HG02885 (cell line): ENCODE data around the gene TTYH3.

Experiments used
- ATAC-seq: cut with Tn5 transposase; IDR thresholded peaks from one replicate; pipeline ENCODE4 v1.9.1; 2021; ENCODE audit warnings: mild to moderate bottlenecking; ENCODE audit not compliant: unreplicated experiment, poor library complexity

Gene TTYH3

DNA sequence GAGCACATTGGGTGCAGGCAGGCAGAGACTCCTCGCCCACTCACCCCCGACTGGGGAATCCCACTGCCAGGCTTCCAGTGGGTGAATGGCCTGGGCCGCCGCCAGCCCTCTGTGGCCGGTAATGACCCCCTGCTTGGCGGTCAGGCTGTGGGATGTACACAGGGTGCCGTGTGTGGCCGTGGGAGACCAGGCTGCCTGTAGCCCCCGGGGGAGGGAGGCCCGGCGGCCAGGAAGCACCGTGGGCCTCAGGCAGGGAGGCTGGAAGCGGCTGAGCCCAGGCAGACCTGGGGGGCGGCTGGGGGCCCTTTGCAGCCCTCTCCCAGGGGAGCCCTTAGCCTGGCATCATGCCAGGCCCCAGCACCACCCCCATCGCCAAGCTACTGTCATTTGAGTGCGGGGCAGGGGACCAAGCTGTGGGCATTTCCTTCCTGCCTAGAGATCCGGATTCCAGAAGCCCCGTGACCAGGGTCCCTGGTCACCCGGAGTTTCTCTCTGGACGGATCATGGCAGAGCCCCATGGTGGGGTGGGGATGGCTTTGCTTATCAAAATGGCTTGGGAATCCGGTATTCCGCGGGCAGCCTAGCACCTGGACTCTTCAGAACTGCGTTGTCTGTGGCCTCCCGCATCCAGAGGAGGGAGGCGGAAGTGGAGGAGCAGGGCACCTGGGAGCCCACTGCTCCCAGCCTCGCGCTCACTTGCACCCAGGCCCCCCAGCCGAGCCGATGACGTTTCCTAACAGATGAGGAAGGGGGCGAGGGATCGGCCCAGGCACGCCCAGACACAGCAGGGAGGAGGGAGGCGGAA, 1.1 kb downstream of the TTYH3 start:
- no peak for ATAC-seq

DNA sequence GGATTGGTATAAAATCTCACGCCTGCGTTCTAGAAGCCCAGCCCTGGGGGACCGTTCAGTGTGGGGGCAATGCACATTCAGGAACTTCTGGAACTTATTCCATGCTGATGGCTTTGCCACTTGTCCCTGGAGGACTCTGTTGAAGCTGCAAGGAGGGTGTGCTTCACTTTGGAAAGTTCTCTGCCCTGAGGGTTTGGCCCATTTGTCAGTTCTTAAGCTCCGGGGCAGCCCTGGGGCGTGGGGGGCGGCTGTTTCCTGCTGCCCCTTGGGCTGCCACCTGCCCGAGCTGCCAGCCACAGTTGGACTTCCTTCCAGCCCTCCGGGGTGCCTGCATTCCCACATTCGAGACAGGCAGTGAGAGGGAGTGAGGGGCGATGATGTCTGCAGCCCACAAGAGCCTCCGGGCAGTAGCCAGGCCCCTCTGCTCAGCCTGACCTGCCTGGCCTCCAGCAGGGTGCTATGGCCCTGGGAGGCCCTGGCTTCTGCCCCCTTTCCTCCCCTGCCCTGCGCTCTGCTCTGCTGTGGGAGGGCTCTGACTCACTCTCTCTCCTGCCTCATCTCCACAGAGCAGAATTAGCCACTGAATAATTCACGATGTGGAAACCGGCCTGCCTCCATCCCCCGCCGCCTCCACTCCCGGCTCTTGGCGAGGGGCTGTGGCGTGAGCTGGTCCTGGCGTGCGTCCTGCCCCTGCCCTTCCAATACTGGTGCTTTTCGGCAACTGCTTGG, 1.9 kb downstream of the TTYH3 start:
- no peak for ATAC-seq

DNA sequence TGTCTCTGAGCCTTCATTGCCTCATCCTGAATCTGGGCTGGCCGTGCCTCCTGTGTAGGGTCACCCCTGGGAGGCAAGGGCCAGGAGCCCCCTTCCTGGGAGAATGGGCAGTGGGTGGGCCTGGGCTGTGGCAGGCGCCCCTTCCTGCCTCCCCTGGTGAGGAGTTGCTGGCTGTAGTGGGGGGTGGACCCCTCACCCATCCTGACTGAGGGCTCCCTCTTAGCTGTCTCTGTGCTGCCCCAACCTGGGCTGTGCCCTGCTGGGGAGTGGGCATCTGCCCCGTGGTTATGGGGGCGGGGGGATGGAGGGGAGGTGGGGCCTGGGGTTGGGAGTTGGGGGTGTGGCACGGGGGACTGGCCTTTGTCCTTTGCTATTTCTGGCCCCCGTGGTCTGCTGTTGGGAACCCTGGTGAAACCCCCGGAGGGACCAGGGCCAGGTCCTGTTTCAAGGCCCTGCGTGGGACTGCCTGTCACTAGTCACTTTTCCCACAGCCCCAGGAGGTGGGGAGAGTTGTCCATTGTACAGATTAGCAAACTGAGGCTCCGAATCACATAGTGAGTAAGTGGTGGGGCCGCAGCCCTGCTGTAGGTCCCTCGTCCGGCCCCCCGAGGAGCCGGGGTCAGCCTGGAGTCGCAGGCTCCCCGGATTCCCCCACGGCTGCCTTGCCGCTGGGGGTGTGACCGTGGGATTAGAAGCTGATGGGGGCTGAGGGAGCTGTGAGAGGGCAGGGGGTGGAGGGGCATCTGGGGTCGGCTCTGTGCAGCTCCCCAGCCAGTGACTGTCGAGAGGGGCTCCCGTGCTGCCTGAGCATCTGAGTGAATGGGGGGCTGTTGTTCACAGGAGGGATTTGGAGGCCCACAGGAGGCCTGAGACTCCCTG, 2.7 kb downstream of the TTYH3 start:
- no peak for ATAC-seq

DNA sequence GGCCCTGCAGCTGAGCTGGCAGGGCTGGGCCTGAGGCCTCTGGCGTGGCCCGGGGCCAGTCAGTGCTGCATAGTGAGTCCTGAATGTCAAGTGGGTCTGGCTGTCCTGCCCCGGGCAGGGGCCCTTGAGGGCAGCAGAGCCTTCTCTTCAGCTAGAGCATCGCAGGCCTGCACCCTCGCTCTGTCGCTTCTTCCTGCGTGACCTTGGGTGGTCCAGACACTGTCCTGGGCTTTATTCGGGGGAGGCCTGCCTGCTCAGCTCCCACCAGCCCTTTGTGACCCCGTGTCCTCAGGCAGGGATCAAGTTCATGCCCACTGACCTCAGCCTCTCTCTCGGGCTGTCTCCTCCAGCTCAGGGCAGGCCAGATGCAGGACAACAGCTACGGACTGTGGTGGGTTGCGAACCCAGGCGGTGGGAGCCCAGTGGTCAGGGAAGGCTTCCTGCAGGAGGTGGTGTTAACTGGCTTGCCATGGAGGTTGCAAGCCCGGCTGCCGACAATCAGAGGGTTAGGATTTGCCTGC, 3.4 kb downstream of the TTYH3 start:
- ATAC-seq, result no peak

DNA sequence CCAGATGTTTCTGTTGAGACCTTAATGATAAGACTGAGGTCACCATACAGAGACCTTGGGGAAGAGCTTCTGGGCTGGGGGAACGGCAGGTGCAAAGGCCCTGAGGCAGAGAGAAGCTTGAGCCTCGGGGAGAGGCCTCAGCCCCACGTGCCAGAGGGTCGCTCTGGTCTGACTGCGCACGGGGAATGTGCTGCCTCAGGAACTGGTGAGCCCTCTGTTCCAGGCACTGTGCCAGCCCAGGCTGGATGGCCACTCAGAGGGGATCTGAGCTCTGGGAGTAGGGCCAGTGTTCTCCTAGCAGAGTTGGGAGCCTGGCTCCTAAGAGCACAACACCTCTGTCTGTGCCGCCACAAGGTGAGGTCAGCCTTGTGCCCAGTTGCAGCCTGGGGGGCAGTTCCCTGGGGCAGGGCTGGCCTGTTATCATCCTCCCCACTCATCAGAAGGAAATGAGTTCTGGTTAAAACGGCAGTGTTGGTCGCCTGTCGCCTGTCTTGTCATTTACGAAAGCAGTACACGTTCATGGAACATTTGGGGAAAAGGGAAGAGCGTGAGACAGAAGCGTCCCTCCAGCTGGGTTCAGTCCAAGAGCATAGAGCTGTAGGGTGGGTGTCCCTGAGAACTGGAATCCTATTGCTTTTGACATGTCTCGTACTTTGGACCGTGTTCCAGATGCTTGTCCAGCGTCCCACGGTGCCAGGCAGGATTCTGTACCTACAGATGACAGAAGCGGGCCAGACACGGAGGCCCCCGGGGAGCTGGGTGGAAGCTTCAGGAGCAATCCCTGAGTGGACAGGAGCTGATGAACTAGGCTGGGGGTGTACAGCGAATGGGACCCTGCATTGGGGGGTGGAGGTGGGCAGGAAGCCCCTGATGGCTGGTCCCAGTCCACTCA, 4.3 kb downstream of the TTYH3 start:
- ATAC-seq, result no peak

DNA sequence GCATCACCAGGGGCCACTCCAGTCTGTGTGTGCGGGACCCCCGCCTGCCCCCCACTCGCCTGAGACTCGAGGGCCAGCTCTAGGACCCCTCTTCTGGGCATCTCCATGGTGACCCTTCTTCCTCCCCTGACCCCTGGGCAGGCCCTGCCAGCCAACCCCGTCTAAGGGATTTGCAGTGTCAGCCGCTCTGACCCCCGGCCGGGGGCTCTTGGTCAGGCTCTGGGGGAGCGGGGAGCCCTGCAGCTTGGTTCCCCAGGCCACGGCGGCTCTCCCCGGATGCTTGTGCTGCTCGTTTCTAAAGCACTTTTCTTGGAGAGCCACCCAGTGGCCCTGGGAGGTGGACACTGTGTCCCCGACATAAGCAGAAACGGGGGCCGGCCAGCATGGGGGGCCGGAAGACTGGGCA, 5.3 kb downstream of the TTYH3 start:
- ATAC-seq, result no peak

DNA sequence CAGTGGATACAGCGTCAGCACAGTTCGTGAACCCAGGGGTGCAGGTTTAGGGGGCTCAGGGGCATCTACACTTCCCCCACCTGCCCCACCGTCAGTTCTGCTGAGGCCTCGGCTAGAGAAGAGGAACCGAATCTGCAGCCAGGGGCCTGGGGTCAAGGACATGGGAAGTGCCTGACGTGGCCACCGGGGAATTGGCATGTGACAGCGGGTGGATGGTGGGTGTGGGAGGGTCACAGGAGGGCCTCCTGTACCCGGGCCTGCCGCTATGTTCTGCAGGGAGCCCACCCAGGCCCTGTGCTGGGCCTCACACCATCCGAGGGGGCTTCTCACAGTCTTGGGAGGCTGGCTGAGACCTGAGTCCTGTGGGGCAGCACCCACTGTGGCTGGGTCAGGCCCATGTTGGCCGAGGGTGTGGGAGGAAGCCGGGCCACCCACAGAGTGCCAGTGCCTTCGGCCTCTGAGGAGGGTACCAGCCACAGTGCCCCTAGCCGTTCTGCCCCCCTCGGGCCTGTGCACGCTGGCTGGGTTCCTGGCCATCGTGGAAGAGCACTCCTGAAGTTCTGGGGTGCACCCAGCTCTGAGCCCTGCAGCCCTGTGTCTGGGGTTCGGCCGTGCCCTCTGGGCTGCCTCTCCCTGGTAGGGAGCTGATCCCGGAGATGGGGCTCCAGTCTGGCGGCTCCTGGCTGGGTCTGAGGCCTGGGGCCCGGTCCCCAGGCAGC, 5.9 kb downstream of the TTYH3 start:
- peak; percentile 46 for ATAC-seq

DNA sequence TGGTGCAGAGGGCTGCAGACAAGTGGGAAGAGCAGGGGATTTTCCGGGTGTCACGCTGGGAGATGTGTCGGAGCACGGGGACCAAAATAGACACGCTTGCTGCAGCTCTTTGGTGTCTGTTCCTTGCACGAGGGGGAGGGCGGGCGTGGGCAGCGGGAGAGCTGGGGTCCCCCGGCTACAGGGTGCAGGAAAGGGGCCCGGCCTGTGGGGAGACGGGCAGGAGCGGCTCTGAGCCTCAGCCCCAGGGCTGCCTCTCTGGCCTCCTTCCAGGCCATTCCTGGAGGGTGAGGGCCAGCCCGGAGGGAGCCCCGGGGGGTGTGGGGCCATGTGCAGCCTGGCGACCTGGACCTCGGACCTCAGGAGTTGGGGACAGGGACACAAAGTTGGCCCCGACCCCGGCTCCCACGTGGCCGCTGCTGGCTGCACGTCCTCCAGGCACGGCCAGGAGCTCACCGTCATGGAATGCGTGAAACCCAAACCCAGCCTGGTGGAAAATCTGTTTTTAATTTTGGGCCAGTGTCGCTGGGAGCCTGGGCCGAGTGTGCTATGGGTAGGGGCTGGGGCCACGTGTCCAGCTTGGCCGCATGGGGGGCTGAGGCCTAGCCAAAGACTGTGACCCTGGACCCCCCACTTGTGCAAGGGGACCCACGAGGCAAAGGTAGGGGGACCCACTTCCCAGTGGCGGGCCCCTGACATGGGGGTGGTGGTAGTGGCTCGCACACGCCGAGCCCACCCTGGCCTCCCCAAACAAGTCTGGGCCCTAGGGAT, 6.6 kb downstream of the TTYH3 start:
- ATAC-seq, result no peak

DNA sequence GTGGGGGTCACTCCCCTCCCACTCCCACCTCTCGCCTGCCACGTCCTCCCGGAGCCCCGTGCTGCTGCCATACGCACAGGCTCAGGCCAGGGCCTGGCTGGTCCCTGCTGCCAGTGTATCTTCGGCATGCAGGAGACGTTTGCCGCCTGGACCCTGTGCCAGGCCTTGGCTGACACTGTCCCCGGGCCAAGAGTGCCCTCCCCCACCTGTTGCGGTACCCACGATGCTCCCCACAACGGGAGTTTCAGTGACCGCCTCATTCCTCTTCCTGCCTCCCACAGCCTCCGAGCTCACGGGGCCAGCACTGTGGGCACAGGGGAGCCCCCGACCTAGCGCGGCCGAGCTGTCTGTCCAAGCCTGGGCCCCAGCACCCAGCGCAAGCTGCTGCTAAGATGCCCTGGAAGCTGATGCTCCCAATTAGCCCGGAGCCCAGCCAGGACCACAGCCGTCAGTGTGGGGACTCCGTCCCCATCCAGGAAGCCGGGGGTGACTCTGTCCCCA, 7.4 kb downstream of the TTYH3 start:
- ATAC-seq, result no peak

DNA sequence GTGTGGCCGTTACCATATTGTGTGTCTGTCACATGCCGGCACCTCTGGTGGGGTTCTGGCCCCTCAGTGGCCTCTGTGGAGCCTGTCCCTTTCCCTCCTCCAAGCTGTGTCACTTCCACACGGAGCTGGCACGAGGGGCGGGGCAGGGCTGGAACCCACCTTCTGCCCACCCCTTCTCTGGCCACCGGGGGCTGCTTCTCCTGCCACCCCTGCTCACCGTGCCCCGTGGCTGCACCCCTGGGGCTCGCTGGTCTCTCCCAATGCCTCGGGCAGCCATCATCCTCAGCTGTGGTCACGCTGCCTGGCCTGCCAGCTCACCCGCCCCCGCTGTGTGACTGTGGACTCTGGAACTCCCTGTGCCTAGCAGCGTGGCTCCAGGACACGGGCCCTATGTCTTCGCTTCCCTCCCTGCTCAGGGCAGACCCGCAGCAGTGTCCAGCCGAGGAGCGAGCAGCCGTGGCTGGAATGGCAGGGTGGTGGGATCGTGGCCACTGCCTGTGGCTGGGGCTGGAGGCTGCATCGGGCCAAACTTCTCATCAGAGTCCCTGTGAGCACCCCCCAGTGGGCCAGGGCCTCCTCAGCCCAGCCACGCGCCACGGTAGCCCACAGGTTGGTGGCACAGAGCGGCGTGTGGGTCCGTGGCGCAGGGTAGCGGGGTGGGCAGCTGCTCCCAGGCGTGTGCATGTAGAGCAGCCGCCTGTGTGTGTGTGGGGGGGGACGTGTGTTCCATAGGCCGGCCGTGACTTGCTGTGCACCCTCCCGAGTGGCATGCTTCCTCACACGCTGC, 8.1 kb downstream of the TTYH3 start:
- ATAC-seq, result no peak

DNA sequence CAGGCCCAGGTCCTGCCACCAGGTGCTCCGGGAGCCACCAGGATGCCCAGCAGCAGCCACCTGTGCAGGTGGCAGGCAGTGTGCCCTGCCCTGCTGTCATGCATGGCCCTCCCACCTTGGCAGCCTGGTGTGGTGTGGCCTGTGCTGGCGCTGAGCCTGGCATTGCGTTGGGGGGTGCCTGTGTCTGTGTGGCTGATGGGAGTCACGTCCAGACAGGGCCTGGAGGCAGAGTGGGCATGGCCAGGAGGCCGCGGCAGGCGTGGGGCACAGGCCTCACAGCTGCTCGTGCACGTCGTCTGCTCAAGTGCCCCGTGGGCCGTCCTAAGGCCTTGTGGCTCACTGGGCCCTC, 8.7 kb downstream of the TTYH3 start:
- no peak for ATAC-seq

DNA sequence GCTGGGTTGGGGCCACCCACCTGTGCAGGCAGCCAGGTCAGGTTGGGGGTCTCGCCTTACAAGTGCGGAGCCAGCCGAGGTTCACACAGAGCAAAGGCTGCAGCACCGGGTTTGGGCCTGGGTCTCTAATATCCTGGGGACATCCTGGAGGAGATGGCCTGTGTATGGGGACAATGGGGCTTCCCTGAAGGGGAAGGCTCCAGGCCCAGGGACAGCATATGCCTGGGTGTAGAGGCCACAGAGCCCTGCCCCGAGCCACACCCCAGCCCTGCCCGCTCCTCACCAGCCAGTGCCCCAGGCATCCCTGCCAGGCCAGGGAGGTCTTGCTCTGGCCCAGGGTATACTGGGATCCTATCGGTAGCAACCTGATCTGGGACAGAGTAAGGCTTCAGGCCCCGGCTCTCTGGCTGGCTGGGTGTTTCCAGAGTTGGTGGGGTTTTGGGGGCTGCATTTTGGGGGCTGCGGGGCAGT, 9.1 kb downstream of the TTYH3 start:
- no peak for ATAC-seq

DNA sequence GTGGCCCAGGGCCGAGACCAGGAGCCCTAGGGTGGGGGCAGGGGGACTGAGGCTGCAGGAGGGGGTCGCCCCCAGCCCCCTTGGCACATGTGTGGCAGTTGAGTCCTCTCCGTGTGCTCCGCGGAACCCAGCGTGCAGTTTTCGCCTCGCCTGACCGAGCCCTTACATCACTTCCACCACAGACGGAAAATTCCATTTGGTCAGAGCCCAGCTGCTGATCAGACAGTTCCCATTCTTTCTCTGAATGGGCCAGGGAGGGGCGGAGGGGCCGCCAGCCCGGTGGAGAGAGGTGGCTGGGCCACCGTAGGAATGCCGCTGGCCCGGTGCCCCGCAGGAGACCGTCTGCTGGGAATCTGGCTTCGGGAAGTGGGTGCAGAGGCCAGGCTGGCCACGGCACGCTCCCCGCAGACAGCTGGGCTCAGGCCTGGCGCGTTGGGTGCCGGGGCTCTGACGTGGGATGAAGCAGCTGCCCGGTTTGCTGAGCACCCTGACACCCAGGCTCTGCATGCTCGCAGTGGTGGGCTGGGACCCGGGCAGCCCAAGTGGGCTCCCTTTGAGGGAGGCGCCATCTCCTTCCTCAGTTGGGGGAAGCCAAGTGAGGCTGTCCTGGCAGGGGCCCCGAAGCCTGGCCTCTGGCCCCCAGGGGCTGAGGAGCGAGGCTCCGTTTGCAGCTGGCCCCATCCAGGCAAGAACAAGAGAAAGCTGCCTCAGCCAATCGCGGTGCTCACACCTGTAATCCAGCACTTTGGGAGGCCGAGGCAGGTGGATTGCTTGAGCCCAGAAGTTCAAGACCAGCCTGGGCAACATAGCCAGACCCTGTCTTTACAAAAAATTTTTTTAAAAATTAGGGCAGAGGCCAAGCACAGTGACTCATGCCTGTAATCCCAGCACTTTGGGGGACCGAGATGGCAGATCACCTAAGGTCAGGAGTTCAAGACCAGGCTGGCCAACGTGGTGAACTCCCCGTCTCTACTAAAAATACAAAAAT, 9.9 kb downstream of the TTYH3 start:
- peak; percentile 41 for ATAC-seq

DNA sequence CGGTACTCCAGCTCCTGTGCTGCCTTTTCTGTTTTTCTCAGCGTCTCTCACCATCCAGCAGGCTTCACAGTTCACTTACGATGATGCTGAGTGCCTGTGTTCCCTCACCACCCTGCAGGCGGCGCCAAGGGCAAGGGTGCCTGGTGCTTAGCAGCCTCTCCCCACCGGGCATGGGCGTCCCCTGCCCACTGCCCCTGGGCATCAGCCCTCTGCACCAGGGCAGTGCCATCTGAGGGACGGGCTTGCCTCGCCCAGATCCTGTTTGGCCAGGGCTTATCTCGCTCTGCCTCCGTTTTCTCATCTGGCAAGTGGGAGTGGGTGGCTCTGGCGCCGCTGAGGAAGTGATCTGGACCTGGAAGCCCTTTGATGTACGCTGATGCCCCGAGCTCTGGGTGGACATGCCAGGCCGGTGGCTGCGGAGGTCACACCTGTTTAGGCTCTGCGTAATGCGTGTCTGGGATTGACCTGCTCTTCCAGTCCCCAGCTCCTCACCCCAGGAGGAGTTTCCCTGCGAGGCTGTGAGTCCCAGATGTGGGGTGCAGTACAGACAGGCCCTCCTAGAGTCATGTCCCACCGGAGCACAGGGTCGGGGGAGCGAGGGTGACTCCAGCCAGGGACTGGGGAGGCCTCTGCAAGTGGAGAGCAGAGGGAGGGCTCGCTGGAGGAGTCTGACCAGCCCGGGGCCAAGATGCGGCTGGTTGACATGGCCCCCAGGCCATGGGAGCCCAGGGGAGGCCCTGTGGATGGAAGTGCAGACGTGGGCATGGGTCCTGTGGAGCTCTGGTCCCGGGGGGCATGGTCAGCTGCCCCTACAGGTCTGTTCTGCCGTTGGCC, 11.8 kb downstream of the TTYH3 start:
- ATAC-seq, result no peak

DNA sequence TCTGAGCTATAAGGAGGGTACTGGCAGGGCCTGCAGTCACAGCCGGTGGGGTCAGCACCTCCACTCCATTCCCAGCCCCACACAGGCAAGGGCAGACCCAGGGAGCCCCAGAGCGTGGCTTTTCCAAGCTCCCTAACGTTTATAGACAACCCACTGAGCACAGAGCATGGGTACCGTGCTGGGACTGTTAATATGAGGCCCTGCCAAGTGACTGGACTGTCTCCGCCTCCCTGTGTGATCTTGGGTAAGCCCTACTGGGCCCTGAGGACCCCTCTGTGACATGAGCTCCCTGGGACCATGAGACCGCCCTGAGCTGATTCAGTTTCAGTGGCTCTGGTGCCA, 12.4 kb downstream of the TTYH3 start:
- ATAC-seq, result no peak
